GM04504 (cell line): ENCODE results near the gene PER2.

ENCODE experiments used
- DNase-seq: peaks from one replicate; pipeline ENCODE4 v3.0.0-alpha.2; 2012; ENCODE audit warnings: low read depth

Gene PER2

DNA sequence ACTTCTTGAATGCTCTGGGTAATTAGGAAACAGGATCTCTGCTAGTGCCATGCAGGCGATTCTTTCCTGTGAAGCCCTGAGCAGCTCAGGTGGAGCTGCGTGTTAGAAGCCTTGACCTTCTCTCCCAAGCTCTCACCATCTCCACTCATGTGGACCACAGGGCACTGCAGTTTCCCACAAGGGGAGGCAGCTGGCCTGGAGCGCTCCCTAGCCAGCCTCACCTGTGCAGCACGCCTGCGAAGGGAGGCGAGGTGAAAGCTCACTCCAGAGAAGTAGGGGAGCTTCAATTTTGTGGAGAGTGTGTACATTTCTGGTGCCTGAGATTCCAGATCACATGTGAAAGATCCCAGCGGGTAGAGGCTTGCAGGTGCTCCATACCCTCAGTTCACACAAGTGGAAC, 37.5 kb downstream of the PER2 start:
- no peak for DNase-seq

DNA sequence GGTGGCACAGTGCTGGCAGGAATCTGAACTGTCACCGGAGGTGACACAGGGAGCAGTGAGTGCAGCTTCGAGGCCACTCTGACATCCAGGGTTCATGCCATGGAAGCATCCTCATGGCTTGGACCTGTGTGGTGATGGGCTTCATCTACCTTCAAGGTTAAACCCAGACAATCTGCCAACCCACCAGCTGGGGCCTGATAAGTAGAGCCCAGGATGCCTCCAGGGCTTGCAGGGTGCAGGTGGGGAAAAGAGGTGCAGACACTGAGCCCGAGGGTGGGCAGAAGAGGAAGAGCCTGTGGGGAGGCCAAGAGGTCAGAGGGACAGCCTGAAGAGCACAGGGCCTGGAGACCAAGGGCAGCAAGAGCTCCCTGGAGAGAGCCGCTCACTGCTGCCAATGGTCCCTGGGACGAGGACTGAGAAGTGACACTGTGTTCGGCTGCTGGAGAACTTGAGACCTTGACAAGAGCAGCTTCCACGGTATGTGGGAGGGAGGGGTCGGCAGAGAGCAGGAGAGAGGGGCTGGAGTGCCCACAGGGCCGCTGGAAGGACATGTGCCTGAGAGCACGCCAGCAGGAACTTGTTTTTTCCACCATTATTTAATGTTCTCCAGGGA, 40.5 kb downstream of the PER2 start:
- no peak for DNase-seq

DNA sequence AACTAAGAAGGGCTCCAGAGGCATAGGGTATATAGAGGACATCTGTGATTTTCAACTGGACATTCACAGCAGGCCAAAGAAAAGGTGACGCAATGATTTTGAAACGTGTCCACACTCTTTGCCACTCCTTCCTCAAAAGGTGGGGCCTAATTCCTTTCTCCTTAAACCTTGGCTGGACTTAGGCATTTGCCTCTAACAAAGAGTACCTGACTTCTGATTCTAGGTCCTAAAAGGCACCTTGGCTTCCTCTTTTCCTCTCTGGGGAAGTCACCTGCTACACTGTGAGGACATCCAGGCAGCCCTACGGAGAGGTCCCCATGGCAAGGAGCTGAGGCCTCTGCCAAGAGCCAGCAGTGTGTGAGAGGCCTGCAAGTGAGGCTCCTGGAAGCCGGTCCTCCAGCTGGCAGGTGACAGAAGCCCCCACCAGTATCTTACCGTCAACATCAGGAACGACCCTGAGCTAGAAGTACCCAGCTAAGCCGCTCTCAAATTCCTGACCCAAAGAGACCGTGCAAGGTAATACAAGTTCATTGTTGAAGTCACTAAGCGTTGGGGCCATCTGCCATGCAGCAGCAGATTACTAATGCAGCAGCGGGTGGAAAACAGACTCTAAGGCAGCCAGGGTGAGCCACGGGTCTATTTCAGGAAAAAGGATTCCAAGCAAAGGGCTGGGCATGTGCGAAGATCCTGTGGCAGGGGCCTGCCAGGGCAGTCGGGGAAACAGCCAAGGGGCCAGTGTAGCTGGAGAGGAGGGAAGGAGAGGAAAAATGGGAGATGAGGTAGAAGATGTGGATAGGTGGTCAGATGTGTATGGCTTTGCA, 41.2 kb downstream of the PER2 start:
- no peak for DNase-seq

DNA sequence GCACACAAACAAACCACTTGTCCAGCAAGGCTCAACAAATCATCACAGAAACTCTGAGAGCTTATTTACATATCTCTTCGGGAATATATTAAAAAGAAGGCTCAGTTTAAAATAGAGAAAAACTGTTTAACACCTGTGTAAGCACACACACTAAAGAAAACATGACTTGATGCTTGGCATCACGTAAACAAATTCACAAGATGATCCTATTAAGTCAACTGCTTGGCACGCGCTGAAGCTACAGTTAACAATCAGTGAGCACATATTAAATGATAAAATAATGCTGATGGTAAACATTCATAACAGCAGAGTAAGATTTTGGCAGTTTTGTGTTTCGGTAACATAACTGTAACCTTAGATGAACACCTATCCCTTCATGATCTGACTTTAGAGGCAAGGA, 44.3 kb downstream of the PER2 start:
- DNase-seq, result no peak

GRCh38 chr2:238243496-238244076, 44.8 kb downstream of the PER2 start:
- DNase-seq, result no peak

DNA sequence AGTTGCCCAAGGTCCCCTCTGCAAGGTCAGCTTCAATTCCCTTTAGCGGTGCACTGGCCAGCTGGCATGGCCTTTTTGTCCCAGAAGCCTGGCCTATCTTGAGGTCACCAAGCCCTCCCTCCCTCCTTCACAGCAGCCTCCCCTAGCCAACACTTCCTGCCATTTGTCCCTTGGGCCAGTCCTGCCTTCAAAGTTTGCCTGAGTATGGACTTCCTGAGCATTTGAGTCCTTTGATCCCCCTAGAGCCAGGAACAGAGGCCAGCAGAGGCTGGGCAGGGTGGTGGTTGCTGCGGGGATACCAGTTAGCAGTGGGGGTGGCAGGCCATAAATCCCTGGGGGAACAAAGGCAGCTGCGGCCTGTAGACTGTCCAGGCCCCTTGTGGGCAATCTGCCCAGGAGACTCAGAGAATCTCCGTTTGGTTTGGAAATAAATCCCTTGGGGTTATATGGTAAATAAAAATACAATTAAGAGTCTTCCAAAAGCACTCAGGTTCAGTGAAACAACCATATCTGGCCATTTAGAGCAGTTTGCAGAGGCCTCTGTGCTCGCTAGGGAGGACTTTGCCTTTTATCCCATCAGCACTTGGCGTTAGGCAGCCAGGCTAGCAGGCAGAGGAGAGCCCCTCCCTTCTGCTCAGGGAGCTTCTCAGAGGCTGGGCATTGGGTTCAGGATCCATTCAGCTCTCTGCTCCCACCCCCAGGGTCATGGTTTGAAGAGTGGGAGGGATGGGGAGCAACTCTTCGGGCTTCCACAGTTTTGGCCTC, 45.5 kb downstream of the PER2 start:
- DNase-seq, result no peak

- DNase-seq, result no peak
Measured at GRCh38 chr2:238241970-238242369, 46.4 kb downstream of the PER2 start.

GRCh38 chr2:238240757-238241711, 47.4 kb downstream of the PER2 start:
- no peak for DNase-seq

DNA sequence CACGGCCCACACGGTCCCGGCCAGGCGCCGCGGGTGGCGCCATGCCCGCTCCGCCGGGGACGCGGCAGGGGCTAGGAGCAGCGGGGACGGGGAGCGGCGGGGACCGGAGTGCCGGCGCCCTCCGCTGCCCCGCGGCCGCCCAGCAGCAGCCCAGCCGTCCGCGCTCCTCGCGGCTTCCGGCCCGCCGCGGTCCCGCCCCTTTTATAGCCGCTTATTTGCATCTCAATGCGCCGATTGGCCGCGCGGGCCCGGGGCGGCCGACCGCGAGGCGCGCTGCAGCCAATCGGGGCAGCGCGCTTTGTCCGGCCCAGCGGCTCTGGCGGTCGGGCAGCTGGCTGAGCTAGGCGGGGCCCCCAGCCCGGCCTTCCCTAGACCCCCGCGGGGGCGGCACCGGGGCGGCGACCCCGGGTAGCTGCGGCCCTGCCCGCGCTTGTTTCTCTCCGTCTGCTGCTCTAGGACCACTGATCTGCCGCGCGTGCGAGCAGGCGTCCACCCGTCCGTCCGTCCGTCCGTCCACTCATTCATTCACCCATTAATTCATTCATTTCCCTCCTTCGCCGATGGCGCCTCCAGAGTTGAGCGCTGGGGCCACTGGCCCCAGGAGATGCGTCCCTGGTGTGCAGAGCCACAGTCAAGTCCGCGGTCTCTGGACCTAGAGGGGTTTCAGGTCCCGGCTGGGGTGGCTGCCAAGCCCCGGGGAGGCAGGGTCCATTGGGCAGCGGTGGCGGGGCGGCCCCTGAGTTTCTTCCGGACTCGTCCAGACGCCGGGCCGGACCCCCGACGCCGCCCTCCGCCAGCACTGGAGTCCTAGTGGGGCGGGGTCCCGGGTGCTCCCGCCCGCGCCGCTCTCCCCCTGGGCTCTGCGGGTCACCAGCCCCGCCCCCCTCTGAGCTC, 48.3 kb downstream of the PER2 start, which contains the start of gene HES6:
Gene HES6 (minus strand): TSS at position 176 of the 894 bp plus-strand sequence. CDS start 133 bp downstream, at position 43.
- peak; percentile 60 for DNase-seq

DNA sequence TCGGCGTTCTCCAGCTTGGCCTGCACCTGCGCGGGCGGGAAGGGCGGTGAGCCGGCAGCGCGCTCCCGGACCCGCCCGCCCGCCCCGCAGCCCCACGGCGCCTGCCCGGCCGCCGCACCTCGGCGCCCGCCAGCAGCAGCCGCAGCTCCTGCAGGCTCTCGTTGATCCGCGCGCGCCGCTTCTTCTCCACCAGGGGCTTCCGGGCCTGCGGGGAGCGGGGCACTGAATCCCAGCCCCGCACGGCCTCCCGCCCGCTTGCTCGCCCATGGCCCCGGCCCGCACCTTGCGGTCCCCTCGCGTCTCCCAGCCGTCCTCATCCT, 48.9 kb downstream of the PER2 start:
- no peak for DNase-seq

DNA sequence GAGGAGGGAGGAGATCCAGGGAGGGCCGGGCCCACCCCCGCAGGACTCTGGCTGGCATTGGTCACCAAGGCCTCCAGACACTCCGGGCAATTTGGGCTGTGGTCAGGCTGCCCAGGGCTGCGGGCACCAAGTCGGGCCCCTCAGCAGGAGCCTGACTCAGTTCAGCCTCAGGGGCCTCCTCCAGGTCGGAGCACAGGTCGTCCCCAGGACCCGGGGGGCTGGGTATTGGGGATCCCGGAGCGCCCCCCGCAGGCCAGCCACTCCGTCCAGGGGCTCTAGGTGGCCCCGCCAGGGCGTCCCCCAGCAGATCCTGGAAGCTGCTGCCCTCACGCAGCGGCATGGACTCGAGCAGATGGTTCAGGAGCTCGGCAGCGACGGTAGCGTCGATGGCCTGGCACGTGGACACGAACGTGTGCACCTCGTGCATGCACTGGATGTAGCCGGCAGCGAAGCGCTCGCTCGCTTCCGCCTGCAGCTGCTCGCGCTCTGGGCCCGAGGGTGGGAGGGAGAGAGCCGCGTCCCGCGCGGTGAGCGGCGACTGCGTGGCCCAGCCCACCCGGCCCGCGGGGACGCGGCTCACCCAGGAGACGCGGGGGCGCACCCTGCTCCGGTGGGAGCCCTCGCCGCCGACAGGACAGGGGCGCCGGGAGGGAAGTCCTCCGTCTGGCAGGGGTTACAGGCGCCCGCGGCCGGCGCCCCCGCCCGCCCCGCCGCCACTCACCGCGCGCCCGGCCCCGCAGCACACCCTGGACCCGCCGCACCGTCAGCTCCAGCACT, 49.5 kb downstream of the PER2 start:
- DNase-seq, result no peak

- DNase-seq, result no peak
Measured at GRCh38 chr2:238238311-238238765, 50.1 kb downstream of the PER2 start.

- no peak for DNase-seq
Measured at GRCh38 chr2:238237431-238238135, 50.8 kb downstream of the PER2 start.

GRCh38 chr2:238236571-238236970, 51.8 kb downstream of the PER2 start:
- no peak for DNase-seq

DNA sequence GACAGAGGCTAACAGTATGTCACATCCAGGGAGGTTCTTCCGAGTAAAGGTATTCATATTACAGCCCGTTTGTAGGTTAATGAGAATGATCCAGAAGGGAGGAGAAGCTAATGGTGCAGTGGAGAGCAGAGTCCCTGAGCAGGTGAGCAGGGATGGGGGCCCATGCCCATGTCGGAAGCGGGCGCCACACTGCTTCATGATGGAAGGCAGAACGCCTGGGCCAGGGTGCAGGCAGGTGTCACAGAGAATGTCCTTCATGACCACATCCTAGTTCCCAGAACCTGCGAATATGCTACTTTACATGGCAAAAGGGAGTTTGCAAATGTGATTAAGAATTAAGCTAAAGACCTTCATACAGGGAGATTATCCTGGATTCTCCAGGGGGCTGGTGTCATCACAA, 52.6 kb downstream of the PER2 start:
- no peak for DNase-seq

DNA sequence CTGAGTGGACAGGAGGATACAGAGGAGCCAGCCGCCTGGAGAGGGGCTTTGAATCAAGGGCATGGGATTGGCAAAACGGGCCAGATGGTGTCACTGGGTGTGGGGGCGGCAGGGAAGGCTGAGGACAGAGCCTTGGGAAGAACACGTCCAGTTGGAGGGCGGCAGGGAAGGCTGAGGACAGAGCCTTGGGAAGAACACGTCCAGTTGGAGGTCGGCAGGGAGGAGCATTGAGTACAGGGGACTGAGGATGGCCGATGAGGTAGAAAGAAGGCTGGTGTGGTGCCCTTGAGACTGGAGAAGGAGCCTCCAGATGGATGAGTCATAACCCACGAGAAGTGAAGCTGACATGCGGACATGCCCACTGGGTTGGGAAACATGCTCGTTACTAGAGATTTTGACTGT, 53.1 kb downstream of the PER2 start:
- no peak for DNase-seq

DNA sequence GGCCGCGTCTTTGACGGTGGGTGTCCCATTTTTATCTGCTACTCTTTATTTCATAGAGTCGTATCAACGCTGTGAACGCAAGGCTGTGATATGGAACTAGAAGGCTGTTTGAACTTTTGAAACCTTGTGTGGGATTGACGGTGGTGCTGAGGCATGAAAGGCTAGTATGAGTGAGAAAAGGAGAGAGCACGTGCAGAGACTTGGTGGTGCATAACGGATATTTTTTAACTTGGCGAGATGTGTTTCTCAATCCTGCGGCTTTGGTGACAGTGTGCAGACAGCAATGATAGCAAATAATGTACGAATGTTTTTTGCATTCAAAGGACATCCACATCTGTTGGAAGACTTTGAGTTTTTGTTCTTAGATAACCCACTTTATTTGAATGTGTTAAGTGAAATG, 54.8 kb downstream of the PER2 start:
- no peak for DNase-seq

DNA sequence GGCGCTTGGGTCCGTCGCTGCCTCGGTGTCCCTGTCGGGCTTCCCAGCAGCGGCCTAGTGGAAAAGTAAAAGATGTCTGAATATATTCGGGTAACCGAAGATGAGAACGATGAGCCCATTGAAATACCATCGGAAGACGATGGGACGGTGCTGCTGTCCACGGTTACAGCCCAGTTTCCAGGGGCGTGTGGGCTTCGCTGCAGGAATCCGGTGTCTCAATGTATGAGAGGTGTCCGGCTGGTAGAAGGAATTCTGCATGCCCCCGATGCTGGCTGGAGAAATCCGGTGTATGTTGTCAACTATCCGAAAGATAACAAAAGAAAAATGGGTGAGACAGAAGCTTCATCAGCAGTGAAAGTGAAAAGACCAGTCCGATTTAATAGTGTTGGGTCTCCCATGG, 56.6 kb downstream of the PER2 start:
- DNase-seq, result no peak

- DNase-seq, result no peak
Measured at GRCh38 chr2:238231251-238231793, 57.1 kb downstream of the PER2 start.
